Thoracic aorta (tissue), 2 donors: ENCODE results near the gene CCDC187. TPM values are rescaled to one million over a fixed set of nuclear protein-coding genes. Genes with fewer than 3 reads are reported as not detected.

Source experiments
- ATAC-seq: fragments of 150-250 bp; one replicate; pipeline ENCODE4 v1.8.0; 2017; ENCODE audit warnings: low read depth; ENCODE audit not compliant: insufficient number of reproducible peaks, low FRiP score
- DNase-seq: peaks from one replicate; pipeline ENCODE4 v3.0.0-alpha.2; 2020; ENCODE audit warnings: low spot score
- H3K27ac ChIP-seq, 2 donors: fragments of 200-600 bp; sonication (generic); 1 replicate in 1 of 2; 2 replicates in 1 of 2; pipeline ENCODE4 v1.5.1; 2016; ENCODE audit warnings: mild to moderate bottlenecking in 2 of 2, moderate library complexity in 2 of 2
- H3K27me3 ChIP-seq: fragments of 200-600 bp; sonication (generic); replicated peaks from 2 replicates; pipeline ENCODE4 v1.6.0; 2016; ENCODE audit warnings: mild to moderate bottlenecking; ENCODE audit not compliant: insufficient read depth
- H3K36me3 ChIP-seq: fragments of 200-600 bp; sonication (generic); one replicate; pipeline ENCODE4 v1.5.1; 2016
- H3K4me1 ChIP-seq, 2 donors: fragments of 200-600 bp; sonication (generic); 1 replicate in 1 of 2; 2 replicates in 1 of 2; pipeline versions ENCODE4 v1.5.1 to v1.6.0; 2016; ENCODE audit warnings: low read depth in 2 of 2, mild to moderate bottlenecking in 1 of 2; ENCODE audit not compliant: control insufficient read depth in 1 of 2
- H3K4me3 ChIP-seq: fragments of 200-600 bp; sonication (generic); 2 replicates; pipeline ENCODE4 v1.5.1; 2016; ENCODE audit warnings: mild to moderate bottlenecking
- H3K9me3 ChIP-seq: fragments of 200-600 bp; sonication (generic); 2 replicates; pipeline ENCODE4 v1.5.1; 2016
- CTCF ChIP-seq: fragments of 200-600 bp; sonication (generic); IDR thresholded peaks from one replicate; pipeline ENCODE4 v1.5.1; 2019; ENCODE audit warnings: antibody characterized with exemption
- total RNA-seq, 2 donors: library from RNA; depleted of rRNA; stranded (reverse); fragments of >200 nt; gene quantifications; one replicate each; pipeline versions ENCODE4 v1.1.0 to v1.2.3, GENCODE V29; 2016

CCDC187 gene
- total RNA-seq, 2 donors from 2014 or later = not detected

GRCh38 chr9:136311051-136312008 lies 7.4 kb upstream of the CCDC187 start:
- DNase-seq (no peak), ATAC-seq (no peak)
- Histone ChIP-seq H3K9me3 (no peaks in the 10 kb centered on the region), H3K36me3 (no peaks in the 10 kb centered on the region), H3K27ac (no peak overlapping the region), H3K4me3 (no peak overlapping the region), H3K27me3 (no peaks in the 10 kb centered on the region), H3K4me1 (no peaks in the 10 kb centered on the region)
- no peak for TF ChIP-seq CTCF

- no peak for ATAC-seq
- H3K27ac ChIP-seq = no peak overlapping the region
- H3K4me1 ChIP-seq = no peaks in the 10 kb centered on the region
- DNase-seq = no peak
- no peaks in the 10 kb centered on the region for H3K36me3 ChIP-seq
- no peaks in the 10 kb centered on the region for H3K27me3 ChIP-seq
- no peaks in the 10 kb centered on the region for H3K9me3 ChIP-seq
- H3K4me3 ChIP-seq = no peak overlapping the region
- no peak for TF ChIP-seq CTCF
Measured at GRCh38 chr9:136310273-136311030, 6.6 kb upstream of the CCDC187 start.

GRCh38 chr9:136309806-136310220 lies 5.9 kb upstream of the CCDC187 start:
- ATAC-seq = no peak
- no peak overlapping the region for H3K4me3 ChIP-seq
- H3K9me3 ChIP-seq = no peaks in the 10 kb centered on the region
- no peaks in the 10 kb centered on the region for H3K4me1 ChIP-seq
- H3K36me3 ChIP-seq = no peaks in the 10 kb centered on the region
- no peak for DNase-seq
- H3K27ac ChIP-seq = no peak overlapping the region
- TF ChIP-seq CTCF = no peak
- no peaks in the 10 kb centered on the region for H3K27me3 ChIP-seq

- H3K4me1 ChIP-seq = no peaks in the 10 kb centered on the region
- no peak for TF ChIP-seq CTCF
- no peaks in the 10 kb centered on the region for H3K36me3 ChIP-seq
- no peak overlapping the region for H3K4me3 ChIP-seq
- no peaks in the 10 kb centered on the region for H3K27me3 ChIP-seq
- ATAC-seq (no peak), DNase-seq (no peak)
- no peak overlapping the region for H3K27ac ChIP-seq
- H3K9me3 ChIP-seq = no peaks in the 10 kb centered on the region
Measured at GRCh38 chr9:136309101-136309801, 5.4 kb upstream of the CCDC187 start.

- DNase-seq (no peak), ATAC-seq (no peak)
- Histone ChIP-seq H3K36me3 (no peaks in the 10 kb centered on the region), H3K9me3 (no peaks in the 10 kb centered on the region), H3K27ac (no peak overlapping the region), H3K4me1 (no peaks in the 10 kb centered on the region), H3K27me3 (no peaks in the 10 kb centered on the region), H3K4me3 (no peak overlapping the region)
- TF ChIP-seq CTCF = no peak
Measured at GRCh38 chr9:136308702-136309053, 4.8 kb upstream of the CCDC187 start.
